Measurements from ENCODE around the gene TFF2.

DNA sequence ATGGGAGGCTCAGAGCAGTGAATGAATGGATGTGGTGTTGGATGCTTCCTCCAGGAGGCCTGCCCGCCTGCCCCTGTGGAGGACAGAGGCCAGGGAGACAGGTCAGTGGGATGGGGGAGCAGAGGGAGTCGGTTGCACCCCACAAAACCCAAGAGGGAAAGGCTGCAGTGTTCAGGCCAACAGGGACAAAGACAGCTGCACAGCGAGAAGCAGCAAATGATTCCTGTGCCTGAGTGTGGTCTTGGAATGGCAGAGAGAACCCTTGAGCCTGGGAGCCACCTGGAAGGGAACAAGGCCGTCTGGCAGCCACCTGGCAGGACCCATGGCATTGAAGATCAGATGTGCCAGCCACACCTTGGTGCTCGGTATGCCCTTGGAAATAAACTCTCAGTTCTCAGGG lies 43.7 kb downstream of the TFF2 start:
- TF ChIP-seq EP300 (IDR thresholded peaks at IDR 0.05) (no peak), POLR2A (IDR thresholded peaks at IDR 0.05) (no peak)
